Body of pancreas (tissue), 4 donors: ENCODE results near the gene PANX3.

Source experiments
- POLR2A ChIP-seq, 3 donors: fragments of 450-650 bp; IDR thresholded peaks; one replicate each; pipeline ENCODE4 v1.6.1; 2016; ENCODE audit warnings: antibody characterized with exemption in 3 of 3, mild to moderate bottlenecking in 2 of 3
- TF ChIP-seq, protein P1 (sequence below), 7 experiments: fragments of 450-650 bp in 4 of 7; fragments of 200-600 bp in 3 of 7; sonication (generic) in 3 of 7; IDR thresholded peaks; one replicate each; pipeline ENCODE4 v1.5.1; 2016 to 2019; ENCODE audit warnings: antibody characterized with exemption in 7 of 7

- TF ChIP-seq, protein P1, sequence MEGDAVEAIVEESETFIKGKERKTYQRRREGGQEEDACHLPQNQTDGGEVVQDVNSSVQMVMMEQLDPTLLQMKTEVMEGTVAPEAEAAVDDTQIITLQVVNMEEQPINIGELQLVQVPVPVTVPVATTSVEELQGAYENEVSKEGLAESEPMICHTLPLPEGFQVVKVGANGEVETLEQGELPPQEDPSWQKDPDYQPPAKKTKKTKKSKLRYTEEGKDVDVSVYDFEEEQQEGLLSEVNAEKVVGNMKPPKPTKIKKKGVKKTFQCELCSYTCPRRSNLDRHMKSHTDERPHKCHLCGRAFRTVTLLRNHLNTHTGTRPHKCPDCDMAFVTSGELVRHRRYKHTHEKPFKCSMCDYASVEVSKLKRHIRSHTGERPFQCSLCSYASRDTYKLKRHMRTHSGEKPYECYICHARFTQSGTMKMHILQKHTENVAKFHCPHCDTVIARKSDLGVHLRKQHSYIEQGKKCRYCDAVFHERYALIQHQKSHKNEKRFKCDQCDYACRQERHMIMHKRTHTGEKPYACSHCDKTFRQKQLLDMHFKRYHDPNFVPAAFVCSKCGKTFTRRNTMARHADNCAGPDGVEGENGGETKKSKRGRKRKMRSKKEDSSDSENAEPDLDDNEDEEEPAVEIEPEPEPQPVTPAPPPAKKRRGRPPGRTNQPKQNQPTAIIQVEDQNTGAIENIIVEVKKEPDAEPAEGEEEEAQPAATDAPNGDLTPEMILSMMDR (IDR thresholded peaks at IDR 0.05), result no peak
- TF ChIP-seq POLR2A (IDR thresholded peaks at IDR 0.05), result no peak
These were observed 26.4 kb upstream of the PANX3 start for GRCh38 chr11:124584681-124585372.
